Brain pericyte (primary cell): Measurements from ENCODE around the gene DMRT2.

ENCODE experiments used
- DNase-seq: peaks from one replicate; pipeline ENCODE4 v3.0.0-alpha.2; 2012; ENCODE audit warnings: low read depth, low spot score

Gene DMRT2

GRCh38 chr9:1094749-1095148 lies 44.6 kb downstream of the DMRT2 start:
- DNase-seq: no peak

DNA sequence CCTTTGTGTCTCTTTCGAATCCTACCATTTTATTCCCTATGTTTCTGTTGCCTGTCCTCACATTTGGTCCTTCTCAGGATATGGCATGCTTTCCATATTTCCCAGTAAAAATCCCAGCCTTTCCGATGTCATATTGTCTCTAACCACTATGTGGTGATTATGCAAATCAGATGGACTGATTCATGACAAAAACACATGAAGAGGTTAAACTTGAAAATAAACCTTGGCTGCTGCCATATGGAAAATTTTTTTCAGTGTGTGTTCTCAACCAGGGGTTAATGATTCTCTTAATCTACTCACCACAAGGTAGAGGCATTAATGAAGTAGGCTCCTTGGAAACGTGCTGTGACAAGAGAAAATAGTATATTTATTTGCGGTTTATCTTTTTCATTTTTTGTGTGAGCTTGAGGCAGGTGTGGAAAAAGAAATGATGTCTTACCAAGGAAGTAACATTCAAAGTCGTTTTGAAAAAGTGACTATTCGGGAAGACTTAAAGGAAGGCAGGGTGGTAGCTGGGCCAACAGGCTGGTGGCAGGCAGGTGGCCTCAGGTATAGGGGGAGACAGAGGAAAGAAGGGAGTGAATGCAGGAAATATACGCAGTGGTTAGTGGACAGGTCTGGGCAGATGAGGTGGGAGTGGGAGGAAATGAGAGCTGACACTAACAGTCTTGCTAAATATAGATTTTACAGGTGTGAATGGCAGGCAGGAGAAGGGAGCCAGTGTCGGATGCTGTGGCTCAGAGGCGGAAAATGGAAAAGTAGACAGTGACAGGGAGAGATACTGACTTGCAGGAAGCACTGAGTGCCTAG lies 46.2 kb downstream of the DMRT2 start:
- no peak for DNase-seq

DNA sequence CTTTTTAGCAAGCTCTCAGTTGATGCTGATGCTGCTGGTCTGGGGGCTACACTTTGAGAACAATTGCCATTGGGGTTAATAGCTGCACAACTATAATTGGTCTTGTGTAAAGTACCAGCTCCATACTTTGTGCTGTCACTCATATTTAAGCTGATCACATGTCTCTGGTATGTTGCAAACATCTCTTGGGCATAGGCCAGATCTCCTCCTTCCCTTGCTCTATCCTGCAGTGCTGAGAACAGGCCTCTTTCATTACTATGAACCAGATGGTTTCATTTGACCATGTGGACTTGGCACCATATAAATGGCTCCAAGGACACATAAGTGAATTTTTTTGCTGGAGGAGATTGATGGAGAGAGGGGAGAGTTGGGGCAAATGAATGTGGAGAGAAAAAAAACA lies 48.4 kb downstream of the DMRT2 start:
- DNase-seq: no peak

DNA sequence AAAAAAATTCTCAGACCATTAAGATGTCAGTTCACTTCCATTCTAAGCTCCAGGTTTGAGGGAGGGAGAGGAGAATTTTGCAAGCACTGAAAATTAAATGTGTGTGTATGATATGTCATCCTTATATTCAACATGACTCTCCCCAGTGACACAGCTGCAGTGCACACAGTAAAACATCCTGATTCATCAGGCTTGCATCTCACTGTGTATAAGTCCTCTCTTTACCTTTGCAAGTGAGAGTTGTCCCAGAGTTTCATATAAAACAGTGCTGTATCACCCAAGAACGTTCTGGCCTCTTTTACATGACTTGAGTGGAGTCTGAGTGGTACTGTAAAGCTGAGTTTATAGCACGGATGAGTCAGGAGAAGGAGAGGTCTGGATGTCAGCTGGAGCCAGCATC lies 50.0 kb downstream of the DMRT2 start:
- no peak for DNase-seq

DNA sequence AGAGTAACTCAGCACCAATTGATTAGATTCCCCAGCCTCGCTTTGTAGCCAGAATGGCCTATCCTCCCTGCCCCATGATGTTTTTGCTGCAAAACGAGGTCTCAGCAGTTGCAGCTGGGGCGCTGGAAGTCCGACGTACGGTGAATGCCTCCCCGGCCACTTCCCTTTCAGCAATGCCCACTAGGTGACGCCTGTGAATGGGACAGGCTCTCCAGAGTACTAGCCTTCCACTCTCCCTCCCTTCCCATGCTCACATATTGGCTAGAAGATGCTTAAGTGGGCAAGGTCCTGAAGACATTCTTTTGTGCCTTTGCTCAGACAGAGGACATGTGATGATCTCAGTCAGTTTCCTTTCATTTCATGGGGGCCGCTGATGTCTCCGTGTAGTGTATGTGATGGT lies 50.8 kb downstream of the DMRT2 start:
- DNase-seq: no peak

DNA sequence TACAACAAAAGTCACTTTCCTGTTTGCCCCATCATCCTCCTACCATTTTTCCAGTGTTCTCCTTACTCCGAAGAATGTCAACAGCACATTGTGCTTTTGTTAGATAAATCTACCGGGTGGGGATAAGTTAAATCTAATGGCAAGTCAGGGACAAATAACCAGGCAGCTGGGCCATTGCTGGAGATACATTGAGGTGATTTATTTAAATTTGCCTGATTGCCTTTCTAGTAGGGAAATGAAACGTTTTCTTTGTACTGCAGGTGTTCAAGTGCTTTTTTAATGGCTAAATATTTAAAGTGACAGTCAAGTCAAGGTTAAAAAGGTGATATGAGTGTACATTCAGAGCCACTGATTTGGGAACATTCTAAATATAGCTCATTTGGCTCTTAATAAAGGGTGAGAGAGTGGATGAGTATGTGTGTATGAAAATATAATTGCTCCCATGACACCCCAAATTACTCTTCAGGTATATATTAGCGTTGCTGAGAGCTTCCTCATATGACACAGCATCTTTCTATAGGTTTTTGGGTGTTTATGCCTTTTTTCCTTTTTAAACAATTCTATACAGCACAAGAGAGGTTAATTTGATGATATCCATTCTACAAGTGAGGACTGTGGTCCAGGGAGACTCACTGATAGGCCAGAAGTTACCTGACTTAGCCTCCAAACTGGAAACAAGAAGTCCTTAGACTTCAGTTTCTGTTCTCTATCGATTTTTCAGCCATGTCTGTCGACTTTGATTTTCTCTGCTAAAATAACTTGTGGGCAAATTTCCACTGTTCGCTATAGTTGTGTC lies 51.9 kb downstream of the DMRT2 start:
- no peak for DNase-seq

GRCh38 chr9:1102642-1102970 lies 52.4 kb downstream of the DMRT2 start:
- DNase-seq: no peak
